ENCODE measurements around the gene HJV.

HJV gene

GRCh38 chr1:145996433-145997015 is 25.0 kb downstream of the HJV start, which contains the start of gene TXNIP (continued):
- TF ChIP-seq PRDM10 (tag by site-specific recombination; IDR thresholded peaks at IDR 0.05): peak; percentile 66; the same call in 1 of the 2 replicates
- no peak for TF ChIP-seq ZNF221 (tag by site-specific recombination; IDR thresholded peaks at IDR 0.05; ENCODE audit: borderline replicate concordance)
- TF ChIP-seq SP3 (tag by site-specific recombination; IDR thresholded peaks at IDR 0.05): no peak; the same call in 1 of the 2 replicates
- TF ChIP-seq RBAK (tag by site-specific recombination; IDR thresholded peaks at IDR 0.05): no peak
- no peak for TF ChIP-seq ZNF24 (tag by site-specific recombination; IDR thresholded peaks at IDR 0.05)
- TF ChIP-seq, protein P1, sequence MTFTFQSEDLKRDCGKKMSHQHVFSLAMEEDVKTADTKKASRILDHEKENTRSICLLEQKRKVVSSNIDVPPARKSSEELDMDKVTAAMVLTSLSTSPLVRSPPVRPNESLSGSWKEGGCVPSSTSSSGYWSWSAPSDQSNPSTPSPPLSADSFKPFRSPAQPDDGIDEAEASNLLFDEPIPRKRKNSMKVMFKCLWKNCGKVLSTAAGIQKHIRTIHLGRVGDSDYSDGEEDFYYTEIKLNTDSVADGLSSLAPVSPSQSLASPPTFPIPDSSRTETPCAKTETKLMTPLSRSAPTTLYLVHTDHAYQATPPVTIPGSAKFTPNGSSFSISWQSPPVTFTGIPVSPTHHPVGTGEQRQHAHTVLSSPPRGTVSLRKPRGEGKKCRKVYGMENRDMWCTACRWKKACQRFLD (tag by site-specific recombination; IDR thresholded peaks at IDR 0.05): no peak
- 0 out of 2 replicates have a peak, but pooled peaks have one; percentile 11 for TF ChIP-seq ZNF394 (tag by site-specific recombination; IDR thresholded peaks at IDR 0.05; ENCODE audit: borderline replicate concordance)
- no peak for TF ChIP-seq ZNF354C (tag by site-specific recombination; IDR thresholded peaks at IDR 0.05; ENCODE audit: borderline replicate concordance, low read depth)
- peak; percentile 71 for TF ChIP-seq OSR2 (tag by site-specific recombination; IDR thresholded peaks at IDR 0.05)
- no peak for TF ChIP-seq ZNF626 (tag by site-specific recombination; IDR thresholded peaks at IDR 0.05)
- no peak for TF ChIP-seq ZSCAN5A (tag by site-specific recombination; IDR thresholded peaks at IDR 0.05)
- TF ChIP-seq PRDM6 (tag by site-specific recombination; IDR thresholded peaks at IDR 0.05): no peak
- no peak for TF ChIP-seq ZNF76 (tag by site-specific recombination; IDR thresholded peaks at IDR 0.05; ENCODE audit: borderline replicate concordance, low read depth)
- TF ChIP-seq ZBTB11 (tag by site-specific recombination; conservative IDR thresholded peaks at IDR 0.05; ENCODE audit: low read depth): 0 out of 2 replicates have a peak, but pooled peaks have one; percentile 26
- no peak for TF ChIP-seq ZNF174 (tag by site-specific recombination; IDR thresholded peaks at IDR 0.05)
- peak; percentile 83 for TF ChIP-seq ZNF629 (tag by site-specific recombination; IDR thresholded peaks at IDR 0.05)
- no peak for TF ChIP-seq ZNF350 (tag by site-specific recombination; IDR thresholded peaks at IDR 0.05)
- TF ChIP-seq ZNF791 (tag by site-specific recombination; IDR thresholded peaks at IDR 0.05): no peak
- TF ChIP-seq ZNF341 (tag by site-specific recombination; IDR thresholded peaks at IDR 0.05; ENCODE audit: low read depth): peak; percentile 94
- TF ChIP-seq ZNF529 (tag by site-specific recombination; IDR thresholded peaks at IDR 0.05; ENCODE audit: insufficient replicate concordance): no peak
- TF ChIP-seq MYNN (tag by site-specific recombination; IDR thresholded peaks at IDR 0.05; ENCODE audit: borderline replicate concordance): no peak
- TF ChIP-seq, protein P2, sequence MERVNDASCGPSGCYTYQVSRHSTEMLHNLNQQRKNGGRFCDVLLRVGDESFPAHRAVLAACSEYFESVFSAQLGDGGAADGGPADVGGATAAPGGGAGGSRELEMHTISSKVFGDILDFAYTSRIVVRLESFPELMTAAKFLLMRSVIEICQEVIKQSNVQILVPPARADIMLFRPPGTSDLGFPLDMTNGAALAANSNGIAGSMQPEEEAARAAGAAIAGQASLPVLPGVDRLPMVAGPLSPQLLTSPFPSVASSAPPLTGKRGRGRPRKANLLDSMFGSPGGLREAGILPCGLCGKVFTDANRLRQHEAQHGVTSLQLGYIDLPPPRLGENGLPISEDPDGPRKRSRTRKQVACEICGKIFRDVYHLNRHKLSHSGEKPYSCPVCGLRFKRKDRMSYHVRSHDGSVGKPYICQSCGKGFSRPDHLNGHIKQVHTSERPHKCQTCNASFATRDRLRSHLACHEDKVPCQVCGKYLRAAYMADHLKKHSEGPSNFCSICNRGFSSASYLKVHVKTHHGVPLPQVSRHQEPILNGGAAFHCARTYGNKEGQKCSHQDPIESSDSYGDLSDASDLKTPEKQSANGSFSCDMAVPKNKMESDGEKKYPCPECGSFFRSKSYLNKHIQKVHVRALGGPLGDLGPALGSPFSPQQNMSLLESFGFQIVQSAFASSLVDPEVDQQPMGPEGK (tag by site-specific recombination; IDR thresholded peaks at IDR 0.05): peak; percentile 95
- TF ChIP-seq ZNF112 (tag by site-specific recombination; IDR thresholded peaks at IDR 0.05): no peak
- TF ChIP-seq ZNF366 (tag by site-specific recombination; conservative IDR thresholded peaks at IDR 0.05): peak; percentile 91
- no peak for TF ChIP-seq ZNF596 (tag by site-specific recombination; IDR thresholded peaks at IDR 0.05)
- no peak for TF ChIP-seq ZNF202 (tag by site-specific recombination; IDR thresholded peaks at IDR 0.05; ENCODE audit: borderline replicate concordance)
